Activated CD8-positive, alpha-beta memory T cell treated with anti-CD3 and anti-CD28 coated beads, Interleukin-2, amount 10 ng/mL, durations not matched to agents 7 days and 5 days (primary cell): Measurements from ENCODE around the gene ANKRD60. TPM values are rescaled to one million over a fixed set of nuclear protein-coding genes. Genes with fewer than 3 reads are reported as not detected.

Source experiments
- ATAC-seq: fragments of 150-1000 bp; cut with Tn5 transposase; one replicate; pipeline ENCODE4 v1.10.0; 2021; ENCODE audit warnings: moderate library complexity
- CTCF ChIA-PET: fragments of 350-600 bp; sonication (Branson Sonifier 250); formaldehyde crosslinking; loops from one replicate; lab custom pipeline; 2021; ENCODE audit warnings: antibody characterized with exemption; lab: Charles Lee
- DNase-seq: peaks from one replicate; pipeline ENCODE4 v3.0.0-alpha.2; 2020
- H3K27ac Mint-ChIP-seq: one replicate; pipeline ENCODE4 v1.8.0; 2021; ENCODE audit warnings: mild to moderate bottlenecking, mixed read lengths
- H3K27me3 Mint-ChIP-seq: one replicate; pipeline ENCODE4 v1.8.0; 2021; ENCODE audit warnings: mixed read lengths
- H3K36me3 Mint-ChIP-seq: one replicate; pipeline ENCODE4 v1.8.0; 2021; ENCODE audit warnings: mild to moderate bottlenecking, mixed read lengths
- H3K4me1 Mint-ChIP-seq: one replicate; pipeline ENCODE4 v1.8.0; 2021; ENCODE audit warnings: mixed read lengths
- H3K4me3 Mint-ChIP-seq: one replicate; pipeline ENCODE4 v1.8.0; 2021; ENCODE audit warnings: mild to moderate bottlenecking, moderate library complexity, mixed read lengths
- H3K9me3 Mint-ChIP-seq: one replicate; pipeline ENCODE4 v1.8.0; 2022; ENCODE audit warnings: low read depth, mixed read lengths
- total RNA-seq, 2 experiments: library from RNA; stranded (reverse); gene quantifications; one replicate each; pipeline ENCODE4 v1.2.3, GENCODE V29; 2021

ANKRD60 gene
- not detected for total RNA-seq

- CTCF ChIA-PET = no interaction called here
- H3K36me3 Mint-ChIP-seq = peaks cover 6% of the 10 kb centered on the region
- ATAC-seq (peak; percentile 53), DNase-seq (peak; percentile 38)
- H3K27ac Mint-ChIP-seq = no peak within 1 kb of the TSS
- H3K9me3 Mint-ChIP-seq = no peaks in the 10 kb centered on the region
- H3K4me3 Mint-ChIP-seq = no peak within 1 kb of the TSS
- peaks cover 8% of the 10 kb centered on the region for H3K4me1 Mint-ChIP-seq
- peaks cover 60% of the 10 kb centered on the region for H3K27me3 Mint-ChIP-seq
Observed at GRCh38 chr20:58228484-58229197, at the start of gene ANKRD60. Gene ANKRD60 (minus strand): TSS chr20:58228653. CDS start chr20:58228653, 0 bp downstream.

GRCh38 chr20:58277578-58278472, 49.4 kb upstream of the ANKRD60 start:
- Mint-ChIP-seq H3K27me3 (no peaks in the 10 kb centered on the region), H3K36me3 (peaks cover 17% of the 10 kb centered on the region)
- CTCF ChIA-PET = interaction anchor here (0.7 kb wide), 1 partner anchor 23 kb away, joined by 4 read pairs; no protein-coding TSS in a partner anchor

GRCh38 chr20:58277107-58277506, 48.7 kb upstream of the ANKRD60 start:
- peaks cover 17% of the 10 kb centered on the region for H3K36me3 Mint-ChIP-seq
- H3K27me3 Mint-ChIP-seq = no peaks in the 10 kb centered on the region
- no peak overlapping the region for H3K4me3 Mint-ChIP-seq
- no peaks in the 10 kb centered on the region for H3K9me3 Mint-ChIP-seq
- ATAC-seq = no peak
- CTCF ChIA-PET = no interaction called here
- no peak overlapping the region for H3K27ac Mint-ChIP-seq
- peaks cover 1% of the 10 kb centered on the region for H3K4me1 Mint-ChIP-seq
- no peak for DNase-seq

More at GRCh38 chr20:58277578-58278472, 49.4 kb upstream of the ANKRD60 start:
- Mint-ChIP-seq H3K4me3 (no peak overlapping the region), H3K9me3 (no peaks in the 10 kb centered on the region), H3K27ac (no peak overlapping the region), H3K4me1 (no peaks in the 10 kb centered on the region)
- ATAC-seq = no peak
- DNase-seq = no peak

GRCh38 chr20:58274384-58274783, 45.9 kb upstream of the ANKRD60 start:
- ATAC-seq = no peak
- DNase-seq = no peak
- CTCF ChIA-PET = no interaction called here
- H3K27ac Mint-ChIP-seq = no peak overlapping the region
- H3K27me3 Mint-ChIP-seq = no peaks in the 10 kb centered on the region
- H3K36me3 Mint-ChIP-seq = peaks cover 24% of the 10 kb centered on the region
- H3K9me3 Mint-ChIP-seq = no peaks in the 10 kb centered on the region
- peaks cover 9% of the 10 kb centered on the region for H3K4me1 Mint-ChIP-seq
- no peak overlapping the region for H3K4me3 Mint-ChIP-seq

- no peak for DNase-seq
Observed at GRCh38 chr20:58271606-58272351, 43.3 kb upstream of the ANKRD60 start.

GRCh38 chr20:58268936-58269619, 40.6 kb upstream of the ANKRD60 start:
- Mint-ChIP-seq H3K27ac (peak overlapping the region; percentile 35), H3K27me3 (no peaks in the 10 kb centered on the region), H3K4me3 (peak overlapping the region; percentile 19), H3K36me3 (peaks cover 29% of the 10 kb centered on the region), H3K4me1 (peaks cover 27% of the 10 kb centered on the region), H3K9me3 (no peaks in the 10 kb centered on the region)
- ATAC-seq = peak; percentile 20
- CTCF ChIA-PET = no interaction called here
- DNase-seq = no peak

More at GRCh38 chr20:58271606-58272351, 43.3 kb upstream of the ANKRD60 start:
- no peaks in the 10 kb centered on the region for H3K9me3 Mint-ChIP-seq
- peak overlapping the region; percentile 10 for H3K27ac Mint-ChIP-seq
- H3K36me3 Mint-ChIP-seq = peaks cover 32% of the 10 kb centered on the region
- ATAC-seq = no peak
- no peaks in the 10 kb centered on the region for H3K27me3 Mint-ChIP-seq
- no peak overlapping the region for H3K4me3 Mint-ChIP-seq
- peaks cover 27% of the 10 kb centered on the region for H3K4me1 Mint-ChIP-seq
- CTCF ChIA-PET = interaction anchor here (0.8 to 1.1 kb wide), 2 partner anchors 12 to 18 kb away, joined by 3 read pairs; no protein-coding TSS in a partner anchor

GRCh38 chr20:58268421-58268821, 40.0 kb upstream of the ANKRD60 start:
- Mint-ChIP-seq H3K27ac (peak overlapping the region; percentile 37), H3K9me3 (no peaks in the 10 kb centered on the region), H3K27me3 (no peaks in the 10 kb centered on the region), H3K4me1 (peaks cover 27% of the 10 kb centered on the region), H3K36me3 (peaks cover 29% of the 10 kb centered on the region), H3K4me3 (no peak overlapping the region)
- CTCF ChIA-PET = no interaction called here
- DNase-seq = no peak
- ATAC-seq = no peak

GRCh38 chr20:58267389-58268215, 39.1 kb upstream of the ANKRD60 start:
- ATAC-seq = no peak

GRCh38 chr20:58264271-58264670, 35.8 kb upstream of the ANKRD60 start:
- H3K4me1 Mint-ChIP-seq = peaks cover 17% of the 10 kb centered on the region
- no peak for DNase-seq

More at GRCh38 chr20:58267389-58268215, 39.1 kb upstream of the ANKRD60 start:
- H3K4me3 Mint-ChIP-seq = no peak overlapping the region
- peaks cover 27% of the 10 kb centered on the region for H3K36me3 Mint-ChIP-seq
- CTCF ChIA-PET = no interaction called here
- H3K9me3 Mint-ChIP-seq = no peaks in the 10 kb centered on the region
- no peaks in the 10 kb centered on the region for H3K27me3 Mint-ChIP-seq
- DNase-seq = no peak
- no peak overlapping the region for H3K27ac Mint-ChIP-seq
- H3K4me1 Mint-ChIP-seq = peaks cover 27% of the 10 kb centered on the region

GRCh38 chr20:58261660-58262059, 33.2 kb upstream of the ANKRD60 start:
- ATAC-seq (no peak), DNase-seq (no peak)
- H3K9me3 Mint-ChIP-seq = no peaks in the 10 kb centered on the region
- no peak overlapping the region for H3K27ac Mint-ChIP-seq
- no peaks in the 10 kb centered on the region for H3K27me3 Mint-ChIP-seq
- H3K4me1 Mint-ChIP-seq = no peaks in the 10 kb centered on the region
- H3K36me3 Mint-ChIP-seq = peaks cover 18% of the 10 kb centered on the region
- CTCF ChIA-PET = no interaction called here
- no peak overlapping the region for H3K4me3 Mint-ChIP-seq

More at GRCh38 chr20:58264271-58264670, 35.8 kb upstream of the ANKRD60 start:
- Mint-ChIP-seq H3K27ac (no peak overlapping the region), H3K36me3 (peaks cover 19% of the 10 kb centered on the region), H3K27me3 (no peaks in the 10 kb centered on the region), H3K9me3 (no peaks in the 10 kb centered on the region), H3K4me3 (no peak overlapping the region)
- ATAC-seq = no peak
- CTCF ChIA-PET = no interaction called here

- no peak overlapping the region for H3K27ac Mint-ChIP-seq
- no peak for ATAC-seq
Observed at GRCh38 chr20:58260006-58260405, 31.6 kb upstream of the ANKRD60 start.

GRCh38 chr20:58256842-58257241, 28.4 kb upstream of the ANKRD60 start:
- no peak for ATAC-seq
- peaks cover 3% of the 10 kb centered on the region for H3K4me1 Mint-ChIP-seq
- CTCF ChIA-PET = no interaction called here
- no peak overlapping the region for H3K4me3 Mint-ChIP-seq
- DNase-seq = no peak
- H3K27ac Mint-ChIP-seq = no peak overlapping the region
- no peaks in the 10 kb centered on the region for H3K9me3 Mint-ChIP-seq
- H3K27me3 Mint-ChIP-seq = no peaks in the 10 kb centered on the region
- peaks cover 32% of the 10 kb centered on the region for H3K36me3 Mint-ChIP-seq

More at GRCh38 chr20:58260006-58260405, 31.6 kb upstream of the ANKRD60 start:
- CTCF ChIA-PET = no interaction called here
- Mint-ChIP-seq H3K4me3 (no peak overlapping the region), H3K27me3 (no peaks in the 10 kb centered on the region), H3K4me1 (no peaks in the 10 kb centered on the region), H3K36me3 (peaks cover 14% of the 10 kb centered on the region), H3K9me3 (no peaks in the 10 kb centered on the region)
- no peak for DNase-seq
